Inferior parietal cortex (tissue), 1 donor: ENCODE data around the gene CYTH4.

ENCODE experiments used
- DNase-seq: peaks from one replicate; pipeline ENCODE4 v3.0.0-alpha.2; 2016; ENCODE audit errors: extremely low spot score

Gene CYTH4

DNA sequence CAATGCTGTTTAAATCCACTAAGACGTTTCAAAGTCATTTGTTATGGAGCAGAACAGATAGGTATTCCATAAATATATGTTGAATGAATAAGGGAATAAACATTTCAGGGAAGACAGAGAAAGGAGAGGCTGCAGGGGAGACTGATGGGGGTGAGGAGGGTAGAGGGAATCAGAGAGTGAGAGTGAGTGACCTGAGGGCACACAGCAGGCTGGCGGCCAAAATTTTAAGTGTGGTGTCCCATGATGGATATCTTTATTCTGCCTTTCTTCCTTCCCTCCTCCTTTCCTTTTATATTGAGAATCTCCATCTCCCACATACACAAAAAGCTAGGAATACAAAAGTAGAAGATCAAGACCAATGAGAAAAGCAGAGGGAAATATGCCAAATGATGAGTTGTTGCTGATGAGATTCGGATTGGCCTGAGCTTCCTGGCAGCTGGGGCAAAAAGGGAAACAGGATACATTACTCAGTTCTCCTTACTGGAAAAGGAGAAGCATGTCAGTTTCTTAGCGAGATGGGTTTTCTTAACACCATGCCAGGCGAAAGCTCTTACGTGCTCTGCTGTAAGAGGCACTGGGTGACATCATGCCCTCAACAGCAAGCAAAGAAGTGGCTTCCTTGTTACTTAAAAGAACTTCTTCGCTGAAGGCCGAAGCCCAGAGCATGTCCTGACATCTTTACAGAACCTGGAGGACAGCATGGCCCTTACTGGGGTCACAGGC is 11.2 kb upstream of the CYTH4 start:
- DNase-seq, result no peak

DNA sequence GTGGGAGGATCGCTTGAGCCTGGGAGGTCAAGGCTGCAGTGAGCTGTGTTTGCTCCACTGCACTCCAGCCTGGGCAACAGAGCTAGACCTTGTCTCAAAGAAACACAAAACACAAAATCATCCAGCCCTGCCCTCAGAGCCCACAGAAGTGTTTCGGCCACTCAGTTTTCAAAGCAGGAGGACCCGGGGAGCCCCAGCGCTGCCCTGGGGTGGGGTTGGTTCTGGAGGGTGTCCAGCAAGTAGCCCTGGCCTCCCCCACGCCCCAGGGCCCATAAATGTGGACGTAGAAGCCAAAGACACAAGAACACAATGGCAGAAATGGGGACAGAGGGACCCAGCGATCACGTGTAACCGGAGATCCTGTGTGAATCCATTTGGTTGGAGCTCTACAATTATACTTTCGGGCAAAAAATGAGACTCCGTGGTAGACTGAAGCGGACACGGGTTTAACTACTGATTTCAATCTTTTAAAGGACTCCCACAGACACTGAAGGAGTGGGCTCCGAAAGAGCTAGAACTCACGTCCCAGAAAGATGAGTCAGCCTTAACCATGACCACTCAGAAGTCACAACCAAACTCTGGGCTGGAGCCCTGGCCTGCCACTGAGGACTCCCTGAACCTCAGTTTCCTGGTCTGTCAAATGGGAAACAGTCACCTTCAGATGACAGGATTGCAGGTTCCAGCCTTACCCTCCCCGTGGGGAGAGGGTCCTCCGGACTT is 9.0 kb upstream of the CYTH4 start:
- DNase-seq, result no peak

DNA sequence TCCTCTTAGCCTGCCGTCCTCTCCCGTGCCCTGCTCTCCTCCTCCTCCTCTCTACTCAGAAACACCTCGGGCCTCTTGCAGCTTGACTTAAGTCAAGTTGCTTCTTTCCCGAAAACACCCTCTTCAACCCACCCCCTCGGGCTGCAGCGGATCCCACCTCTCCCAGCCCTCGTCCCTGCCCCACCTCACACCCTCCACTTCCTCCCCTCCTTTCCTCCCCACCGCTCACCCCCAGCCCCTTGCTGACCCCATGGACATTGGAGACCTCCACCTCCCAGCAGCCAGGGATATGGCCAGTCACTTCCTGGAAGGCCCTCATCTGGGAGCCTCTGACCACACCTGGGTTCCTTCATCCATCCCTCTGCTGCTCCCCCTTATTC is 8.5 kb upstream of the CYTH4 start:
- DNase-seq, result no peak

DNA sequence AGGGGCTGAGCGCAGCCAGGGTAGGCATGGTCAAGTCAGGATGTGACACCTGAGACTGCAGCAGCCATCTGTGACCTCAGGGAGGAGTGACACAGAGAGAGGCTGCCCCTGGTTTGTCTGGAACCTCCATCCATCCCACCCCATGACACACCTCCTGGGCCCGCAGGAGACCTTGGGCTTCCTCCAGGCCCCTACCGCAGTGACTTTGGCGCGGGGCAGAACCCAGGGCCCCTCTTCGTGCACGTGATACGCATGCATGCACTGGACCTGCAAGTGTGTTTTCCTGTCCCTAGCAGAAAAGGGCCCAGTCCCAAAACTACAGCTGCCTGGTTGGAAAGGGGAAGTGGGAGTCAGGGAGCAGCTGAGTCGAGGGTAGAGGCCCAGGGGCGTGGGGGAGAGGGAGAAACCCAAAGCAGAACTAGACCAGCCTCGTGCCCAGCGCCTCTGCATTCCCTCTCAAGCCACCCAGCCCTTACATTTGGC is 7.9 kb upstream of the CYTH4 start:
- DNase-seq, result no peak

DNA sequence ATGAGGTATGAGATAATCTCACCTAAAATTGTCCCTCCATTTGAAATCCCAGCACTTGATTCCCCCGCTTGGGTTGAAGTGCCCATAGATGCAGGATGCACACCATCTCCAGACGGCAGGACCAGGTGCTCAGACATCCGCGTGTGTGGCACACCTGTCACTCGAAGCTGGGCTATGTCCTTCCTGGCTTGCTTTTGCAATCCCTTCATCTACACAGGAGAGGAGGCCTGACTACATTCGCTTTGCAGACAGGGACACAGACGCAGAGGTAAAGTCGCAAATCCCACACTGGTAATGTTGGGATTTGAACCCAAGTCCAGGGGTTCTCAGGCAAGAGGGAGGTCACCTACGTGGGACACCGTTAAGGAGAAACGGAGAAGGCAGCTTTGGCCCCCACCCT is 7.2 kb upstream of the CYTH4 start:
- no peak for DNase-seq

- no peak for DNase-seq
These were observed 6.7 kb upstream of the CYTH4 start for GRCh38 chr22:37275622-37276021.

DNA sequence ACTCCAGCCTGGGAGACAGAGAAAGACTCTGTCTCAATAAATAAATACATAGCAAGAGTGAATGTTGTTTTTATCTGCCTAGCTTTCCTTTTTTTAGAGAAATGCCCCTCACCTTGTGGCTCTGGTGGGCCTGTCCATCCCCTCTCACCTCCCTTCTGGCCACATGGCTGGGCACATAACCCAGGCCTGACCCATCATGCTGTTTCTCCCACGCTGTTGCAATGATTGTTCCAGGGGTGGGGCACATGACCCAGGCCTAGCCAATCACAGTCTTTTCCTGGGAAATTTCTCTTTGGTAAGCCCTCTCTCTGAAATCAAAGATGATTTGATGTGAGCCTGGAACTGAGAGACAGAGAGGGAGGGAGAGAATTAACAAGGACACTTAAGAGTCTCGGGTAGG is 5.5 kb upstream of the CYTH4 start:
- no peak for DNase-seq

DNA sequence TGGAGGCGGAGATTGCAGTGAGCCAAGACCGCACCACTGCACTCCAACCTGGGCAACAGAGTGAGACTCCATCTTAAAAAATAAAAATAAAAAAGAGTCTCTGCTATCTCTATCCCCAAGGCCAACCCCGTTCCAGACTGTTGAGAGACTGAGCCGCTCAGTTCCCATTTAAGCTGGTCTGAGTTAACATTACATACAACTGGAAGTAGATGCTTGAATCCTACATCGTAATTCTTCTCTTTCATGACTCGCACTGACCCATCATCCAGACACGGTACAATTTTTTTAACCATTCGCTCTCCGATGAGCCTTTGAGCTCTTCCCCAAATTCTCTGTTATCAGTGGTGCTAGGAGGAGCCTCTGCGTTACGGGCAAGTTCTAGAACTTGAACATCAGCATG is 4.9 kb upstream of the CYTH4 start:
- DNase-seq, result no peak

GRCh38 chr22:37278261-37278660 is 4.0 kb upstream of the CYTH4 start:
- DNase-seq, result no peak

DNA sequence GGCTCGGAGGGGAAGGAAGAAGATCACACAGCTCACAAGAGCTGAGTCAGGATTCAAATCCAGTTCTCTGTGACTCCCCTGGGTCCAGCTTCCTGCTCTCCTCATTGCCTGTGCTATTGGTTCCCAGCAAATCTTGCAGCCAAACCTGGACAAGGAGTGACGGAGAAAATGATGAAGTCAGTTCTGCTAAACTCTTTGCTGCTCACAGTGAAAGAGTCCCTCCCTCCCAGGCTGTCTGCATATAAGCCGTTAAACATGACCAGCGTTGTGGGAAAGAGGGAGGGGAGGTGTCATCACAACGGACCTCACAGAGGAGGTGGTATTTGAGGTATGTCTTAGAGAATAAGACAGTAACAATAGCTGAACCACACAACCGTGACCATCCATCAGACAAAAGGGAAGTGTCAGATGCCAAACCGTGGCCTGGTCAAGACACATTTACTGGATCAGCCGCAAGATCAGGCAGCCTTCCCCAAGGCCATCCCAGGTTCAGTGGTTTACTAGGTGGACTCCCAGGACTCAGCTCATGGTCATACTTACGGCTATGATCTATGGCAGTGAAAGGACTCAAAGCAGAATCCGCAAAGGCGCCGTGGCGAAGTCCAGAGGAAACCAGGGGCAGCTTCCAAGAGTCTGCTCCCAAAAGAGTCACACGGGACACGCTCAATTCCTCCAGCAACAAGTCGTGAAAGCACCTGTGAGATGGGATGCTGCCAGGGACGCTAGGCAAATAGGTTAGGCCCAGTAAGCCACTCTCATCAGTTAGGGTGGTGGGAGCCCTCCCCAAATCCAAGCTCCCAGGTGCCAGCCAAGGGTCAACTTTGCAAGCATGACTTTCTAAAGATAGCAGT is 2.8 kb upstream of the CYTH4 start:
- no peak for DNase-seq

DNA sequence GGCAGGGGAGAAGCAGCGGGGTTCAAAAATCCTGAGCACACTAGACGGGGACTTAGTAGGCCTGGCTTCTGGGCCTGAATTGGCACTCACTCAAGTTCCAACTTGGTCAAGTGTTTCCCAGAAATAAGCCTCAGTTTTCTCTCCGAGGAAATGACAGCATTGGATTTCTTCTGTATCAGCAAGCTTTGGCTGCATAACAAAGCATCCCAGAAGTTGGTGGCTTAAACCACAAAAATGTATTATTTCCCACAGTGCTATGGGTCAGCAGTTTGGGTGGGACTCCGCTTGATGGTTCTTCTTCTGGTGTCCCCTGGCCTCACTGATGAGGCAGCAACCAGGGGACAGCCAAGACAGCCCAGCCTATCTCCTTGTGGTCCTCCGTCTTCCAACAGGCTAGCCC is 1.6 kb upstream of the CYTH4 start:
- DNase-seq, result no peak

GRCh38 chr22:37281195-37281594 is 1.1 kb upstream of the CYTH4 start:
- no peak for DNase-seq

DNA sequence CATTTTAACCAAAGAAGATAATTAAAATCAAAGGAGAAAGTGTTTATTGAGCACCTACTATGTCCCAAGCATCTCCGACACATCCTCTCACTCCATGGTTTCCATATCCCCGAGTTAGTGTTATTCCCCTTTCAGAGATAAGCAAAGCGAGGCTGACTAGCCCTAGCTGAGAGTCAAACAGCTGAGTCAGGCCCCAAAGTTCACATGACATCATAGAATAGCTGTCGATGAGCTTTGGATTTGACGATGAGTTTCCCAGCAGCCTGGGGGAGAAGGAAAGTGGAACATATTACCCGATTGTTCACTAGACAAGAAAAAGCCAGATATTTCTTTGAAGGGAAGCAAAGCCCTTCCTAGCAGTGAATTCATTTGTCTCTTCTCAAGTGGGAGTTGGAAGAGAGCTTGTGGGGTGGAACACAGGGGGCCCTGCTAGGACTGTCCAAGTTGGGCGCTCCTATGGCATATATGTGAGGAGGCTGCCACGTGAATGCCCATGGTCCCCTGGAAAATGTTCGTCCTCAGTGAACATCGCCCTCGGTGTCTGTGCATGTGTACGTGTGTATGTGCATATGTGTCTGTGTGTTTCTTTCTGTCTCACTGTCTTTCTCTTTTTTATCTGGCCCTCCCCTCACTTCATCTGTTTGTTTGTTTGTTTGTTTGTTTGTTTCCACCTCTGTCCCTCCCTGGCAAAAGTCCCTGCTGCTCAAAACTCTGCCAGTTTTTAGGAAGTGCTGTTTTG is 493 bp upstream of the CYTH4 start:
- no peak for DNase-seq

- no peak for DNase-seq
These were observed 1.2 kb downstream of the CYTH4 start for GRCh38 chr22:37283393-37283937.

DNA sequence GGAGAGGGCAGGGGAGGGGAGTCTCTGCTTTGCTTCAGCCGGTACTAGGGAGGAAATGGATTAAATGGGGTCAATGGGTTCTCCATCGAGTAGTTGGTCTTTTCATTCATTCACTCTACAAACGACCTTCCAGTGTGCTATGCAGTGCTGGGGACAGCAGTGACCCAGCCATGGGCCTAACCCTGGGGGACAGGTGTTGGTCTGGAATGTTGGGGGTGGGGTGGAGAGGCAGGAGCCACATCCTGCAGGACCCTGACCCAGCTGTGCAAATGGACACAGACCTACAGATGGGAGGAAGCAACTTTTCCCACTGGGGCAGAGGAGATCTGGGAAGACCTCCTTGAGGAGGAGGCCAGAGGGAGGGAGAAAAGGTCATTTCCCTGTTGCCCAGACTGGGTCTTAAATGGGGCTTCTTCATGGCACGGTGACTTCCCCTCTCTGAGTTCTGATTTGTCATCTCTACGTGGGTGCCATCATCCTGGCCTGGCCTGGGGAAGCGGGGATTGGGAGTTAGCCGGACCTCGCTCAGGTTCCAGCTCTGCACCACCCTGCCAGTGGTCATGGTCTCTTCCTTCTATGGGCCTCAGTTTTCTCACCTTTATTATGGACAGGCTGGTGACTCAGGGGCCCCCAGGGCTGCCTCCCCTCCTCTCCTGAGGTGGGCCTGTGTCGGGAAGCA is 2.0 kb downstream of the CYTH4 start:
- no peak for DNase-seq

DNA sequence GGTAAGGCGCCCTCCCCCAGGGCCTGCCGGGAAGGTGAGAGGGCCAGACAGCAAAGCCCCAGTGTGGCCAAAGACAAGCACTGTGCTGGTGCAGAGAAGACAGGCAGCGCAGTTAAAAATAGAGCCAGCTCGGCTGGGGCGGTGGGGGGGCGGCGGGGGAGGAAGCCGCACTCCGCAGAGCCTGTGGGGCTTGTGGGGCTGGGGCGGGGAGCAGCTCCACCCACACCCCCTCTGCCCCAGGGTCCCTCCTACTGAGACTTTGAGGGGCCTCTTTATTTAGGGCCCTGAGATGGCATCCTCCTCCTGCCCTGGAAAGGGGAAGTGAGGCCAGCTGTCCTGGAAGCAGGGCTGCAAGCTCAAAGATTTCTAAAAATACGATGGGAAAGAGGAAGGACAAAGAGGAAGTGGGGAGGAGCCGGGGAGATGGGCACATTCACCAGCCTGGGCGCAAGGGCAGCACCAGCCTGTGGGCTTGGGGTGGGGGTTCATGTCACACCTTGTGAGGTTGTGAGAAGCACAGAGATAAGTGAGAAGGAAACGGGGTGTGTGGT is 2.6 kb downstream of the CYTH4 start:
- no peak for DNase-seq

- DNase-seq, result no peak
These were observed 3.6 kb downstream of the CYTH4 start for GRCh38 chr22:37285937-37286336.

DNA sequence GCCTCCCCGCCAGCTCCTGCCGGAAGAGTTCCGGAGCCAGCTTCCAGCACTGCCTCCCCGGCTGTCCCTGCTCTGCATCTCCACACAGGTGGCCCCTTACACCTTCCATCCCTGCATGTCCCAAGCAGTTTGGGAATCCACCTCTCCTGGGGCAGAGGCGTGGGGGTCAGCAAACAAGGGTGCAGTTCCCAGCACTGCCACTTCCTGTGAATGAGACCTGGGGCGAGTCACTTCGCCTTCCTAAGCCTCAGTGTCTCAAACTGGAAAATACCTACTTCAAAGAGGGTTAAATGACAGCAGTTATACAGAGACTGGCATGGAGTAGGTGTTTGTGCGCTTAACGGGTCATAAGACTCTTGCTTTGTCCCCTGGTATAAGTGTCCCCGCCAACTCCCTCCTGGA is 5.2 kb downstream of the CYTH4 start:
- no peak for DNase-seq

GRCh38 chr22:37288521-37288920 is 6.2 kb downstream of the CYTH4 start:
- no peak for DNase-seq

GRCh38 chr22:37289156-37289735 is 6.9 kb downstream of the CYTH4 start:
- DNase-seq, result no peak
